H9 (cell line): ENCODE measurements around the gene PLEKHG5. TPM values are rescaled to one million over a fixed set of nuclear protein-coding genes. Genes with fewer than 3 reads are reported as not detected.
A peak's percentile ranks its signal among the peaks of the same experiment; 100 is the strongest.

ENCODE experiments used
- DNase-seq: peaks from one replicate; pipeline ENCODE4 v3.0.0-alpha.2; 2017
- H2AFZ ChIP-seq: one replicate; pipeline ENCODE4 v1.6.1; 2013; ENCODE audit warnings: mild to moderate bottlenecking, low read length, control low read depth, moderate library complexity
- H2AK5ac ChIP-seq: 2 replicates; pipeline ENCODE4 v1.6.1; 2013; ENCODE audit warnings: low read length, control low read depth, mixed read lengths; ENCODE audit not compliant: insufficient read length
- H2BK120ac ChIP-seq: one replicate; pipeline ENCODE4 v1.6.1; 2013; ENCODE audit warnings: low read depth, mild to moderate bottlenecking, low read length, control low read depth, inconsistent platforms; ENCODE audit not compliant: poor library complexity, severe bottlenecking
- H2BK12ac ChIP-seq: 2 replicates; pipeline ENCODE4 v1.6.1; 2013; ENCODE audit warnings: low read length, control low read depth, mixed read lengths, low read depth; ENCODE audit not compliant: insufficient read length
- H2BK15ac ChIP-seq: 2 replicates; pipeline ENCODE4 v1.6.1; 2013; ENCODE audit warnings: low read depth, low read length, control low read depth
- H2BK20ac ChIP-seq: one replicate; pipeline ENCODE4 v1.6.1; 2013; ENCODE audit warnings: low read depth, mild to moderate bottlenecking, low read length, control low read depth, inconsistent platforms; ENCODE audit not compliant: poor library complexity, severe bottlenecking
- H2BK5ac ChIP-seq: 2 replicates; pipeline ENCODE4 v1.6.1; 2013; ENCODE audit warnings: low read length, control low read depth, mixed read lengths; ENCODE audit not compliant: insufficient read length
- H3K14ac ChIP-seq: 2 replicates; pipeline ENCODE4 v1.6.1; 2013; ENCODE audit warnings: low read length, control low read depth; ENCODE audit not compliant: insufficient read depth
- H3K18ac ChIP-seq: 2 replicates; pipeline ENCODE4 v1.6.1; 2013; ENCODE audit warnings: low read depth, mild to moderate bottlenecking, mixed read lengths, low read length, control low read depth; ENCODE audit not compliant: insufficient read length
- H3K23ac ChIP-seq: 2 replicates; pipeline ENCODE4 v1.6.1; 2013; ENCODE audit warnings: low read length, control low read depth, mixed read lengths, low read depth; ENCODE audit not compliant: insufficient read length
- H3K23me2 ChIP-seq: 2 replicates; pipeline ENCODE4 v1.6.1; 2013; ENCODE audit warnings: low read depth, mild to moderate bottlenecking, mixed read lengths, low read length, control low read depth; ENCODE audit not compliant: insufficient read length, poor library complexity, severe bottlenecking
- H3K27ac ChIP-seq: 2 replicates; pipeline ENCODE4 v1.5.1; 2013; ENCODE audit warnings: low read length, control low read depth, mixed read lengths, low read depth; ENCODE audit not compliant: insufficient read length
- H3K27me3 ChIP-seq: 2 replicates; pipeline ENCODE4 v1.6.1; 2013; ENCODE audit warnings: low read length, control low read depth, inconsistent platforms; ENCODE audit not compliant: insufficient read depth
- H3K4ac ChIP-seq: 2 replicates; pipeline ENCODE4 v1.6.1; 2013; ENCODE audit warnings: low read depth, mild to moderate bottlenecking, control low read depth, inconsistent platforms, low read length, moderate library complexity
- H3K4me1 ChIP-seq: 2 replicates; pipeline ENCODE4 v1.6.1; 2013; ENCODE audit warnings: low read length, control low read depth, inconsistent platforms; ENCODE audit not compliant: insufficient read depth
- H3K4me2 ChIP-seq: 2 replicates; pipeline ENCODE4 v1.6.1; 2013; ENCODE audit warnings: low read length, control low read depth, mixed read lengths; ENCODE audit not compliant: insufficient read length, insufficient read depth
- H3K56ac ChIP-seq: 2 replicates; pipeline ENCODE4 v1.6.1; 2013; ENCODE audit warnings: low read depth, mild to moderate bottlenecking, mixed read lengths, low read length, control low read depth; ENCODE audit not compliant: insufficient read length
- H3K79me1 ChIP-seq: 2 replicates; pipeline ENCODE4 v1.6.1; 2013; ENCODE audit warnings: low read depth, mild to moderate bottlenecking, moderate library complexity, low read length, control low read depth, inconsistent platforms; ENCODE audit not compliant: insufficient read depth, poor library complexity, severe bottlenecking
- H3K79me2 ChIP-seq: 2 replicates; pipeline ENCODE4 v1.6.1; 2013; ENCODE audit warnings: low read length, control low read depth, inconsistent platforms; ENCODE audit not compliant: insufficient read depth
- H3K9ac ChIP-seq: 2 replicates; pipeline ENCODE4 v1.6.1; 2013; ENCODE audit warnings: low read length, control low read depth, mixed read lengths; ENCODE audit not compliant: insufficient read length; ENCODE audit errors: extremely low read depth
- H3K9me3 ChIP-seq: one replicate; pipeline ENCODE4 v1.6.1; 2013; ENCODE audit warnings: low read depth, low read length, inconsistent platforms; ENCODE audit not compliant: control insufficient read depth
- H3T11ph ChIP-seq: one replicate; pipeline ENCODE4 v1.6.1; 2013; ENCODE audit warnings: mild to moderate bottlenecking, low read length, control low read depth, inconsistent platforms
- H4K20me1 ChIP-seq: one replicate; pipeline ENCODE4 v1.6.1; 2013; ENCODE audit not compliant: control insufficient read depth, insufficient read length, insufficient read depth
- H4K5ac ChIP-seq: 2 replicates; pipeline ENCODE4 v1.6.1; 2013; ENCODE audit warnings: low read depth, mild to moderate bottlenecking, mixed read lengths, low read length, control low read depth; ENCODE audit not compliant: insufficient read length
- H4K8ac ChIP-seq: replicated peaks from 2 replicates; pipeline ENCODE4 v1.6.1; 2013; ENCODE audit warnings: low read length, control low read depth, mixed read lengths, low read depth; ENCODE audit not compliant: insufficient read length
- H4K91ac ChIP-seq: 2 replicates; pipeline ENCODE4 v1.6.1; 2013; ENCODE audit warnings: low read depth, mild to moderate bottlenecking, moderate library complexity, mixed read lengths, low read length, control low read depth; ENCODE audit not compliant: insufficient read length
- H3K27ac Mint-ChIP-seq, 3 experiments: 2 replicates in 2 of 3; 3 replicates in 1 of 3; pipeline ENCODE4 v1.8.0; 2020 to 2021; ENCODE audit warnings: mixed read lengths in 3 of 3, mild to moderate bottlenecking in 1 of 3, moderate library complexity in 1 of 3
- H3K27me3 Mint-ChIP-seq: 2 replicates; pipeline ENCODE4 v1.8.0; 2021; ENCODE audit warnings: low read depth, mild to moderate bottlenecking, moderate library complexity, mixed read lengths
- H3K36me3 Mint-ChIP-seq, 3 experiments: 2 replicates in 2 of 3; 3 replicates in 1 of 3; pipeline ENCODE4 v1.8.0; 2020 to 2021; ENCODE audit warnings: low read depth in 3 of 3, mixed read lengths in 3 of 3; ENCODE audit not compliant: insufficient read depth in 1 of 3
- H3K4me1 Mint-ChIP-seq, 2 experiments: 2 replicates each; pipeline ENCODE4 v1.8.0; 2020; ENCODE audit warnings: mixed read lengths in 2 of 2
- H3K4me3 Mint-ChIP-seq, 2 experiments: 2 replicates in 1 of 2; 3 replicates in 1 of 2; pipeline ENCODE4 v1.8.0; 2020 to 2021; ENCODE audit warnings: mild to moderate bottlenecking in 2 of 2, mixed read lengths in 2 of 2, moderate library complexity in 1 of 2
- H3K9me3 Mint-ChIP-seq, 2 experiments: 2 replicates in 1 of 2; 3 replicates in 1 of 2; pipeline ENCODE4 v1.8.0; 2020; ENCODE audit warnings: mild to moderate bottlenecking in 2 of 2, mixed read lengths in 2 of 2, moderate library complexity in 1 of 2
- WGBS: extraction: QIAGEN DNeasy Blood & Tissue Kit; methylation state at CpG from one replicate; pipeline ENCODE4 v1.1.7; 2013; ENCODE audit warnings: missing lambda C conversion rate, low lambda C conversion rate, mixed read lengths; ENCODE audit not compliant: insufficient read length; ENCODE audit errors: extremely low coverage; 5-methylcytosine and 5-hydroxymethylcytosine counted together
- total RNA-seq: library from RNA; stranded (reverse); gene quantifications from 2 replicates; pipeline ENCODE4 v1.2.1, GENCODE V29; 2021
- TF ChIP-seq, protein P1 (sequence below): fragments of 200-600 bp; sonication (generic); conservative IDR thresholded peaks from 3 replicates; pipeline ENCODE4 v1.8.0; 2021; ENCODE audit warnings: antibody characterized with exemption, mild to moderate bottlenecking

Gene PLEKHG5
- total RNA-seq, 1 experiment from 2014 or later = 22.3 TPM

DNA sequence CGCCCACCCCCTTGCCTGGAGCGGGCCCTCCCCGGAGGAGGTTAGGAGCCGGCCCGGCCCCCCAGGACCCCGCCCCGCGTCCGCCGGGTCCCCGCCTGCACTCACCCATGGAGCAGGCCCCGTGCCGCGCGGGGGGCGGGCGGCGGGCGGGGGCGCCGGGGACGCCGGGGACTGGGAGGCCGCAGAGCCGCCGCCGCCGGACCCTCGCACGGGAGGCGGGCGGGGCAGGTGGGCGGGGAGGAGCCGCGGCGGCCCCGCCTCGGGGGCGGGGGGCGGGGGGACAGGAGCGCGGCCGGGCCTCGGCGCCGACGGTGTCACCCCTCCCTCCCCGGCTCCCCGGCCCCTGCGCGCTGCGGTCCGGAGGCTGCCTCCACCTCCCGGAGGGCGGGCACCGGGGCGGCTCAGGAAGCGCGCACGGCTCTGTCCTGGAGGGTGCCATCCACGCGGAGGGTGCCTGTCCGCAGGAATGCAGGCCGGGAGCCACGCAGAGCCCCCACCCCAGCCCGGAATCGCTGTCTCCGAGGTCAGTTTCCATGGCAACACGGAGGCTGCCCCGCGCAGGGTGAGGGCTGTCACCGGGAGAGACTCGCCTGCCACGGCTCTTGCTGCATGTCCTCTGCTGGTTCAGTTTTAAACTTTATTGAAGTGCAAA, 5.9 kb upstream of the PLEKHG5 start:
- H3K23me2 ChIP-seq = peaks cover 9% of the 10 kb centered on the region
- no peak overlapping the region for H2BK12ac ChIP-seq
- H2AK5ac ChIP-seq = no peak overlapping the region
- H3K4me2 ChIP-seq = peak overlapping the region; percentile 57
- Mint-ChIP-seq H3K4me3 (peak overlapping the region; percentile 68 to 83), H3K9me3 (no peaks in the 10 kb centered on the region), H3K4me1 (peaks cover 18 to 19% of the 10 kb centered on the region in 2 experiments), H3K36me3 (peaks cover 0 to 4% (median 0%) of the 10 kb centered on the region in 3 experiments; a peak in 2 of 7 replicates), H3K27me3 (peaks cover 38% of the 10 kb centered on the region), H3K27ac (no peak overlapping the region)
- H2AFZ ChIP-seq = no peak overlapping the region
- no peak overlapping the region for H2BK5ac ChIP-seq
- peaks cover 4% of the 10 kb centered on the region; the same call in 1 of the 2 replicates for H3K4me1 ChIP-seq
- H3T11ph ChIP-seq = no peak overlapping the region
- H4K20me1 ChIP-seq = no peaks in the 10 kb centered on the region
- H2BK120ac ChIP-seq = no peak overlapping the region
- H3K56ac ChIP-seq = no peak overlapping the region
- no peaks in the 10 kb centered on the region for H3K9me3 ChIP-seq
- H3K79me2 ChIP-seq = no peaks in the 10 kb centered on the region
- H4K5ac ChIP-seq = no peak overlapping the region
- peak; percentile 71 for DNase-seq
- H4K91ac ChIP-seq = no peak overlapping the region
- no peak overlapping the region for H2BK20ac ChIP-seq
- H3K23ac ChIP-seq = no peak overlapping the region
- no peak overlapping the region for H3K9ac ChIP-seq
- no CpG with 5 or more reads among the region's 74 CpGs for WGBS
- H3K27ac ChIP-seq = no peak overlapping the region
- TF ChIP-seq, protein P1, sequence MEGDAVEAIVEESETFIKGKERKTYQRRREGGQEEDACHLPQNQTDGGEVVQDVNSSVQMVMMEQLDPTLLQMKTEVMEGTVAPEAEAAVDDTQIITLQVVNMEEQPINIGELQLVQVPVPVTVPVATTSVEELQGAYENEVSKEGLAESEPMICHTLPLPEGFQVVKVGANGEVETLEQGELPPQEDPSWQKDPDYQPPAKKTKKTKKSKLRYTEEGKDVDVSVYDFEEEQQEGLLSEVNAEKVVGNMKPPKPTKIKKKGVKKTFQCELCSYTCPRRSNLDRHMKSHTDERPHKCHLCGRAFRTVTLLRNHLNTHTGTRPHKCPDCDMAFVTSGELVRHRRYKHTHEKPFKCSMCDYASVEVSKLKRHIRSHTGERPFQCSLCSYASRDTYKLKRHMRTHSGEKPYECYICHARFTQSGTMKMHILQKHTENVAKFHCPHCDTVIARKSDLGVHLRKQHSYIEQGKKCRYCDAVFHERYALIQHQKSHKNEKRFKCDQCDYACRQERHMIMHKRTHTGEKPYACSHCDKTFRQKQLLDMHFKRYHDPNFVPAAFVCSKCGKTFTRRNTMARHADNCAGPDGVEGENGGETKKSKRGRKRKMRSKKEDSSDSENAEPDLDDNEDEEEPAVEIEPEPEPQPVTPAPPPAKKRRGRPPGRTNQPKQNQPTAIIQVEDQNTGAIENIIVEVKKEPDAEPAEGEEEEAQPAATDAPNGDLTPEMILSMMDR = no peak
- no peak overlapping the region for H3K4ac ChIP-seq
- H3K79me1 ChIP-seq = no peaks in the 10 kb centered on the region
- no peaks in the 10 kb centered on the region for H3K27me3 ChIP-seq
- no peak overlapping the region for H4K8ac ChIP-seq
- H3K18ac ChIP-seq = no peak overlapping the region
- no peak overlapping the region for H3K14ac ChIP-seq
- H2BK15ac ChIP-seq = no peak overlapping the region
